Measurements from ENCODE around the gene SMKR1. TPM values are rescaled to one million over a fixed set of nuclear protein-coding genes. Genes with fewer than 3 reads are reported as not detected.
"Not testable (repeated sequence)": the region's sequence is repeated elsewhere in the genome, so short reads cannot be mapped to it uniquely, and the experiment has no call there.

SMKR1 gene
- total RNA-seq, 2 donors from 2014 or later: not detected

DNA sequence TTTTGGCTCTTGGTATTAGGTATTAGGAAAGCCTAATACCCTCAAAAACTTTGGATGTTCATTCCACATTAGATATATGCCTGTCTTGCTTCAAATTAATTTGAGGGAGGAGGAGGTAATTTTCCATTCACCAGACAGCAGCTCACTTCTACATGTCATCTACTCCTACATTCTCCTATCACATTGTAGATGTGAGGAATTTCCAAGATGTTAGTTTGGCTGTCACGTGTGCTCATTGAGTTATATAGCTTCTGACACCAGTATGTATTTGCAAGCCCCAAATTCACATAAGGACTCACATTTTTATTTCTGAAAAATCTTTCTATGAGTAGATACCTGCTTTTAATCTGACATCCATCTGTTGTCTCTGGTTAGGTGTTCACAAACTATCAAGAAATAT is 22.5 kb upstream of the SMKR1 start:
- intact Hi-C loops (cut with DNase I): loop anchor here in 1 of 2 donors (10.0 kb wide), 1 partner anchor 265 kb away; no protein-coding TSS in a partner anchor

DNA sequence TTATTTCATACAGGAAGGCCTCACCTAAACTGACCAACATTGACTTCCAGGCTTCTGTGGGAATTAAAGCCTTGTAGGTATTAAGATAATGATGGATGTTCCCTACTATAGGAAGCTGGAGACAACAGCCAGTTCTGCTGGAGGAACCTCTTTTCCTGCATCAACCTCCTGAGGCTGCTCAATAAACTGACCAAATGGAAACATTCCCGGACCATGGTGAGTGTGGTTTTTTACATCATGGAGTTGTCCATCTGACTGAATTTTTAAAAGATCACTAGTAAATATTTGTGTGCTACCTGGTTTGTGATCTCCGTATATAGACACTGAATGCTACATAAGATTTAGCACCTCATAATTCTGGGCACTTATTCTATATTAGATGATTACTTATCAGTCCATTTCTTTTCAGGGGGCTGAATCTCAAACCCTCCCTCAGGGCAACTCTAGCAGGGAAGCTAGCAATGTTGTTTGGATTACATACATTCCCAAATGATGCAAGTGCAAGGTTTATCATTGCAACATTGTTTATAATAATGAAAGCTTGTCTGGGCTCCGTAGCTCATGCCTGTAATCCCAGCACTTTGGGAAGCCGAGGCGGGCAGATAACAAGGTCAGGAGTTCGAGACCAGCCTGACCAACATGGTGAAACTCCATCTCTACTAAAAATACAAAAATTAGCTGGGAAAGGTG is 21.5 kb upstream of the SMKR1 start:
- DNase-seq (ENCODE audit: low spot score): no peak
- intact Hi-C loops (cut with DNase I): no loop called here

More for the DNA sequence above, 22.5 kb upstream of the SMKR1 start:
- no peak for DNase-seq (ENCODE audit: low spot score)

DNA sequence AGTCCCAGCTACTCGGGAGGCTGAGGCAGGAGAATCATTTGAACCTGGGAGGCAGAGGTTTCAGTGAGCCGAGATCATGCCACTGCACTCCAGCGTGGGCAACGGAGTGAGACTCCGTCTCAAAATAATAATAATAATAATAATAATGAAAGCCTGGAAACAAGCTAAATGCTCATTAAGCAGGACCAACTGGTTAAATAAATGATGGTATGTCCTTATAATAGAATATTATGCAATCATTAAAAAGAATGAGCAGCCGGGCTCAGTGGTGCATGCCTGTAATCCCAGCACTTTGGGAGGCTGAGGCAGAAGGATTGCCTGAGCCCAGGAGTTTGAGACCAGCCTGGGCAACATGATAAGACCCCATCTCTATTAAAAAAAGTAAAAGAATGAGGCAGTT is 21.0 kb upstream of the SMKR1 start:
- DNase-seq (ENCODE audit: low spot score); intact Hi-C loops (cut with DNase I): not testable (repeated sequence)

DNA sequence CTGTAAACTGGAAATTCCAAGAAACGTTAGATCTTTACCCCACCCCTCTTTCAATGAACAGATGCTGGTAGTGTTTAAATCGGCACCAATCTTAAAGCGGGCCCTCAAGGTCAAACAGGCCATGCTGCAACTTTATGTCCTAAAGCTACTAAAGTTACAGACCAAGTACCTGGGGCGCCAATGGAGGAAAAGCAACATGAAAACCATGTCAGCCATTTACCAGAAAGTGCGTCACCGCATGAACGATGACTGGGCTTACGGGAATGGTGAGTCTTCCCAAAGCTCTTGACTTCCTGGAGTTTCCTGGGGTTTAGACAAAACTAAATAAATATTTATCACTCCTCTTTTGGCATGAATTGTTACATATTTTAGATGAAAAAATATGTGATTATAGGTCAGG is 19.6 kb upstream of the SMKR1 start:
- intact Hi-C loops (cut with DNase I): no loop called here
- DNase-seq (ENCODE audit: low spot score): no peak

DNA sequence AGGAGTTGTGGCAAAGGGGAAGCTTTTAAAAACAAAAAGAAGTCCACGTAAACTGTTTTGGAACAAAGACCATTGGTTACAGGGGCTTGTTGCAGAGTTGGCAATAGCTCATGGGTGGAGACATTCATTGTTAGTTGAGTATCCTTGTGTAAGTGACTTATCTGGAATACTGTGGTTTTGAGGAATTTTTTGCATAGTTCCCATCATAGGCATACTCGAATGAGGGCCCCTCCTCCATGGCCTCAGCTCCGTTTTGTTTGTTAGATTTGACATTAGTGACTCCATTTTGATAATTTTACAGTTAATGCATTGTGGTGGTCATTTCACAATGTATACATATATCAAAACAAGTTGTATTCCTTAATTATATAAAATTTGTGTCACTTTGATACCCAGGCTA is 12.8 kb upstream of the SMKR1 start:
- intact Hi-C loops (cut with DNase I): no loop called here

DNA sequence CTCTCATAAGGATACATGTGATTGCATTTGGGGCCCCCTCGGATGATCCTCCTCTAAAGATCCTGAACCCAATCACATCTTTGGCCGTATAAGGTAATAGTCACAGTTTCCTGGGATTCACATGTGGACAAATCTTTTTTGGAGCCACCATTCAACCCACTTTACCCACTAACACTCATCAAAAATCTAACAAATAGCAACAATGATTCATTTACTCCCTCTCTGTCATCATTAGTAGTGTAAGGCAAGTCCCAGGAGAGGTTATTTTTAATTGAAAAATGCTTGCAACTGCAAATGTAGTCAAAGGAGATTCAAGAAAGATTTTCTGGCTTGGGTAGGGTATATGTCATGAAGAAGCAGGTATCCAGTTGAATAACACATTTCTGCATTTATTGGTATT is 9.9 kb upstream of the SMKR1 start:
- intact Hi-C loops (cut with DNase I): no loop called here
- no peak for DNase-seq (ENCODE audit: low spot score)

More for the DNA sequence above, 12.8 kb upstream of the SMKR1 start:
- no peak for DNase-seq (ENCODE audit: low spot score)

DNA sequence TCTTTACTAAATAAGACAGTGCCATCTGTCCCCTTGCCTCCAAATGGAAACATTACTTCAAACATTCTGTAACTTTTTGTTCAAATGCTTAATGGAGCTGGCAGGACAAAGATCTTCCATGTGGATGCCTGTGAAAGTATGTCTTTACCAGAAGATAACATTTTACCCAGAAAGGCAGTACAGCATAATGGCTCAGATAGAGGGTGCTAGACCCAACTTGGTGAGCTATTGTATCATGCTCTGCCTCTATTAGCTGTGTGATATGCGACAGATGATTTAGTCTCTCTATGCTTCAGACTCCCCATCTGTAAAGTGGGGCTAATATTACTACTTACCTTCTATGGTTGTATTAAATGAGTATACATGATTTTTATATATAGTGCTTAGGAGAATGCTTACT is 8.8 kb upstream of the SMKR1 start:
- DNase-seq (ENCODE audit: low spot score): no peak
- intact Hi-C loops (cut with DNase I): no loop called here

DNA sequence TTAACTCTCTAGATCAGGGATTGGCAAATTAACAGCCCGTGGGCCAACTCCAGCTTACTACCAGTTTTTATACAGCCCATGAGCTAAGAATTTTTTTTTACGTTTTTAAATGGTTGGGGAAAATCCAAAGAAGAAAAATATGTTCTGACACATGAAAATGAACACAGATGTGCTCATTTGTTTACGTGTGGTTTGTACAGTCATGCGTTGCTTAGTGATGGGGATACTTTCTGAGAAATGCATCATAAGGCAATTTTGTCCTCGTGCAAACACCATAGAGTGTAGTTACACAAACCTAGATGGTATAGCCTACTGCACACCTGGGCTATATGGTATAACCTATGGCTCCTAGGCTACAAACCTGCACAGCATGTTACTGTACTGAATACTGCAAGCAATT is 8.3 kb upstream of the SMKR1 start:
- DNase-seq (ENCODE audit: low spot score): no peak
- intact Hi-C loops (cut with DNase I): no loop called here

DNA sequence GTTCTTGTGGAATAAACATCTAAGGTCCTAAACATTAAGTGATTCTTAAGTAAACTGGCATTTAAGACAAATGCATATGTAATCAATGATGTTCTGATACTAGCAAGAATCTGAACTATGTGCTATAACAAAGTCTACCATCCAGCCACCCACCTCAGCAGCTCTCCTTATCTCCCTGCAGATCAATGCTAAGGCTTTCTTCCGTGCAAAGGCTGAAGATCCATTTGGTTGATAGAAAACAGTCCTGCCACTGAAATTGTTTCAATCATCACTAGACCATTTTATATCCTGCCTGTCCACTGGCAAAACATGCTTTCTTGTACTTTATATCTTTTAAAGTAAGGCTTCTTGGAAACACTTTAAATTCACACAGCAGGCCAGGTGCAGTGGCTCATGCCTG is 6.3 kb upstream of the SMKR1 start:
- no peak for DNase-seq (ENCODE audit: low spot score)
- intact Hi-C loops (cut with DNase I): no loop called here

DNA sequence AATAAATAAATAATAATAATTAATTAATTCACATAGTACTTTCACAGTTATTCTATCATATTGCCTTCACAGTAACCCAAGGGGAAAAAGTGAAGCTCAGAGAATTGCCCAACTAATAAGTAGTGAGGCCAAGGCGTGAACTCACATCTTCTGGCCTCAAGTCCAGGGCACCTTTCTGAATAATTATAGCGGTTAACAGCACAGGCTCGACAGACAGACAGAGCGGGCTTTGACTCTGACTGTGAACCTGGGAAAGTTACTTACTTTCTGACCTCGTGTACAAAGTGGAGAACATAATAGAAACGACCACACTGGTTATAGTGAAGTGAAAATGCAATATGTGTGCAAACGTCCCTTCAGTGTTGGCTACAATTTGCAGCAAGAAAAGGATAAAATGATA is 5.7 kb upstream of the SMKR1 start:
- intact Hi-C loops (cut with DNase I): no loop called here
- DNase-seq (ENCODE audit: low spot score): no peak

DNA sequence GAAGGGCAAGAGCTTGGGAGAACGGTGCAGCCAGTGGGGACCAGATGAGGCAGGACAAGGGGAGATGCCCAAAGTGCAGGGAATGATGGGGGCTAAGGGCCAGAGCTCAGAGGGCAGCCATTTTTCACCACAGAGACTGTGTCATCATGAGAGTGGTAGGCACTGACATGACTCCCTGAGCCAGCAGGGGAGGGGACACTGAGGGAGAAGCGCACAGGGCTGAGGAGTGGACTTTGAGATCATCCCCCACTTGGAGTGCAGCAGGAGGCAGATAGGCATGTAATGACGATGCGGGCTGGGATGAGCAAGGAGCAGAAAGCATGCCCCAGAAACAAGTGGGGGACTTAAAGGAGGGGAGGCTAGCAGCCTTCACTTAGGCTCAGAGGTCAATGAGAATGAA is 5.2 kb upstream of the SMKR1 start:
- DNase-seq (ENCODE audit: low spot score): no peak
- intact Hi-C loops (cut with DNase I): no loop called here

DNA sequence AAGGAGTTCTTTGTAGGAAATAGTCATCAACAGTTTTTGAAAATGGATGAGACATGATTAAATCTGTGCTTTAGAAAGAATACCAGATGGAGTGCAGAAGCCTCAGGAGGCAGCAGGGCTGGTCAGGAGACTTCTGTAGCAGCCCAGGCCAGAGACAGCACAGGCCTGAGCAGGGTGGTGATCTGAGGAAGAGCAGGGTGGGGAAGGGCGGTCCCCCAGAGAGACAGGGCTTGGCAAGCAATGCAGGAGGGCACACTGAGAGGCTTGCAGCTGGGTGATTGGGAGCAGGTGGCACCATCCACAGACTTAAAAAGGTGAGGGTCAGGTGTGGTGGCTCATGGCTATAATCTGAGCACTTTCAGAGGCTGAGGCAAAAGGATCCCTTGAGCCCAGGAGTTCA is 4.3 kb upstream of the SMKR1 start:
- no peak for DNase-seq (ENCODE audit: low spot score)
- intact Hi-C loops (cut with DNase I): no loop called here

DNA sequence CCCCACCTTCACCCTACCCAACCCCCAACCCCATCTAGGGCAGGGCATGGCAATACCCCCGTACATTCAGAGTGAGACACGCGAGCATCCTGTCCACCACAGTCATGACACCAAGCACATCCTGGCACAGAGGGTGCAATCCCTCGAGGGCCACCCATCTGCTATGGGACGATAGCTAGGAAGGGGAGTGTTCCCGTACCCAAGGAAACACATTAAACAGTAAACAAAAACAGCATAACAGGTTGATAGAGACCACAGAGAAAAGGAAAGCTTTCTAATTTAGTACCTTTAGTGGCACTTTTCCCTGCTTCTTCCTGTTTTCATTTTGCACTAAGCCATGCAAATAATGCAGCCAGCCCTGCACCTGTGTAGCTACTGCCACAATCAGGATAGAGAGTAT is 2.3 kb upstream of the SMKR1 start:
- DNase-seq (ENCODE audit: low spot score): no peak
- intact Hi-C loops (cut with DNase I): no loop called here

DNA sequence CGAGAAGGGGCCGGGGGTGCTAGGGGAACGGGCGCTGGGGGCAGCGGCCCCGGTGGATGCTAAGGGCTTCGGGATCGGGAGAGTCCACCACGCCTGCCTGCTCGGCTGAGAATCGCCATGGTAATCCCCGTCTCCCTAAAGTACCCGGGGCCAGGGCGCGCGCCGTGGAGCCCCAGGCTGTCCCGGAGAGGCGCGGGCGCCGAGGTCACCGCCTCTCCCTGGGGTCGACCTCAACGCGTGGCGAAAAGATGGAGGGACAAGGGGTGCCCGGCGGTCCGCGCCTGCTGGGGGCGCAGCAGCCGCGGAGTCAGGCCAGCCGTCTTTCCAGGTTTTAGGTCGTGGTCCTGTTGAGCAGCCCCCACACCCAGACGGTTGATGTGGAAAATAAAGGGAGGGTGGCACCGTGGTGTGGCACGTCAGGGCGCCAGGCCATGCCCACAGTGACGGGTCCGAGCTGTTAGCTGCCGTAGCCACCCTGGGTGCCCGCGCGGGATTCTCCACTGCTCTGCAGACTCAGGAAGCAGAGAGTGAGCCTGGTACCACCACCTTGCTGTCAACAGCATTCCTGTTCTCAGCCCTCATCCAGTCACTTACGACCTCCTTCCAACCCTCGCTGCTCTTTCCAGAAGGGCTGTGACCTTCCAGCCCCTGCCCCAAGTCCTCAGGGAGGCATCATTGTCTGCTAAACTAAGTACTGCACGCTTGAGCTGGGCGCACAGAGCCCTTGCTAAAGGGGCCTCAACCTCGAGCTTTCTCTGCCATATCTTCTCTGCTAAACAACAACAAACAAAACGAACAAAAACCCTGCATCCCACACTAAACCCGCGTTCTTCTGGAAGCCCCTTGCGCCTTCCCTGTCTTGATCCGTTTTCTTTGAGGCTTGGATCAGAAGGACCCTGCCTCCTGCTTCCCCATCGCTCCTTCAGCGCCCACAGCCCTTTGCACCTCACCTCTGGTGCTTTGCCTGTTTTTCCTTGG is 666 bp downstream of the SMKR1 start:
- intact Hi-C loops (cut with DNase I): no loop called here
- DNase-seq (ENCODE audit: low spot score): no peak

DNA sequence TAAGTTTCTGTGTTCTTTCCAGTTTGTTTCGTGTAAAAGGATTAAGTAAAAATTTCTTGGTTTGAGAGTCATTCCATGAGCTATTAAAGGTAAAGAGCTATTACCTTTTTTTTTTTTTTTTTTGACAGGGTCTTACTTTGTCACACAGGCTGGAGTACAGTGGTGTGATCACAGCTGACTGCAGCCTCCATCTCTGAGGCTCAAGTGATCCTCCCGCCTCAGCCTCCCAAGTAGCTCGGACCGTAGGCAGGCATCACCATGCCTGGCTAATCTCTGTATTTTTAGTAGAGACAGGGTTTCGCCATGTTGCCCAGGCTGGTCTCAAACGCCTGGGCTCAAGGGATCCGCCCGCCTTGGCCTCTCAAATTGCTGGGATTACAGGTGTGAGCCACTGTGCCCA is 1.4 kb downstream of the SMKR1 start:
- DNase-seq (ENCODE audit: low spot score): no peak
- intact Hi-C loops (cut with DNase I): no loop called here

DNA sequence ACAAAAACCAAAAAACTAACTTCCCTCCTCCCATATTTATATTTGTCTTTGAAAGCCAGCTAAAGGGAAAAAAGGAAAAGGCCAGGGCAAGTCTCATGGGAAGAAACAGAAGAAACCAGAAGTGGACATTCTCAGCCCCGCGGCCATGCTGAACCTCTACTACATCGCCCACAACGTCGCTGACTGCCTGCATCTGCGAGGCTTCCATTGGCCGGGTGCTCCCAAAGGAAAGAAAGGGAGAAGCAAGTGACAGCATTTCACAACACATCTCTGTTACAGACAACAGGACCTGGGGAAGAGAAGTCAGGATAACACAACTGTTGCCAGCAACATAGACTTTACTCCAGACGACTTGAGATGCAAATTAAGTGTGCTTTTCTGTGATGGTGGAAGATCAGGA is 9.9 kb downstream of the SMKR1 start:
- intact Hi-C loops (cut with DNase I): no loop called here
- no peak for DNase-seq (ENCODE audit: low spot score)

DNA sequence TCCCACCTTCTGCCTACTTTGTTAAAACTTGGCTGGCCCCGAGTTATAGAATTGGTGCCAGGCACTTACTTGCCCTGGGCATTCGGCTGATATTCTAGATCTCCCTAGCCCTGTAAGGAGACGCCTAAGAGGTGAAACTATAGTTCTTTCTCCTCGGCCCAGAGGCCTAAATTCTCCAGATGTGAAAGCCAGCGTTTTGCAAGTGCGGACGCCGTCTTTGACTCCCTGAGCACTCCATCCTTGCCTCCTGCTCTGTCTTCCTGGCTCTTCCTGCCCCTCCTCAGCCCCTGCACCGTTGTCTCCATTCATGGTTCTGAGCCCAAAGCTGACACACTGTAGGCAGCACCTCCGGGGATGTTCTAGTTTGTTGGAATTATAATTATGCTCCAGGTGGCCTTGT is 11.2 kb downstream of the SMKR1 start:
- DNase-seq (ENCODE audit: low spot score): no peak
- intact Hi-C loops (cut with DNase I): no loop called here

DNA sequence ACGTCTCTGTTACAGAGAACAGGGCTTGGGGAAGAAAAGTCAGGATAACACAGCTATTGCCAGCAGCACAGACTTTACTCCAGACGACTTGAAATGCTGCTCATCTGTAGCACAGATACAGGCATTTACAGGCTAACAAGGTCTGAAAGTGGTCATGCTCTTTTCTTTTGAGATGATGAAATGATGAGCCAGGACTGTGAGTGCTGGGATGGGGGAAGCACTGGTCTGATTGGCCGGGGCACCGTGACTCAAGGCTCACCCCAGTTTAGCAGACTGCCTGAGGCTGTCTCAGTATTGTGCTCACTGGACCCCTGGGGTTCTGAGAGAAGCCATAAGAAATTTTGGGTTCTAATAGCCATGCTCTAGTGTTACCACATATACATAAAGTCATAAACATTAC is 12.4 kb downstream of the SMKR1 start:
- DNase-seq (ENCODE audit: low spot score): no peak
- intact Hi-C loops (cut with DNase I): no loop called here

DNA sequence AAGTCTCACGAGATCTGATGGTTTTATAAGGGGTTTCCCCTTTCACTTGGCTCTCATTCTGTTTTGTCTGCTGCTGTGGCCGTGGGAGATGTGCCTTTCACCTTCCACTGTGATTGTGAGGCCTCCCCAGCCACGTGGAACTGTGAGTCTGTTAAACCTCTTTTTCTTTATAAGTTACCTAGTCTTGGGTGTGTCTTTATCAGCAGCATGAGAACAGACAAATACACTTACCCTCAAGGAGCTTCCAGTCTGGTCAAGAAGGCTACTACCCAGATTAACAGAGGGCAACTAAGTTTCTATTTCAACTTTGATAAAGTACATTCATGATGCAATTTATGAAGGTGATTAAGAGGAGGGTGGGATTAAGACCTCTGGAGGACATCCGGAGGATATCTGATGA is 13.1 kb downstream of the SMKR1 start:
- no peak for DNase-seq (ENCODE audit: low spot score)
- intact Hi-C loops (cut with DNase I): no loop called here

DNA sequence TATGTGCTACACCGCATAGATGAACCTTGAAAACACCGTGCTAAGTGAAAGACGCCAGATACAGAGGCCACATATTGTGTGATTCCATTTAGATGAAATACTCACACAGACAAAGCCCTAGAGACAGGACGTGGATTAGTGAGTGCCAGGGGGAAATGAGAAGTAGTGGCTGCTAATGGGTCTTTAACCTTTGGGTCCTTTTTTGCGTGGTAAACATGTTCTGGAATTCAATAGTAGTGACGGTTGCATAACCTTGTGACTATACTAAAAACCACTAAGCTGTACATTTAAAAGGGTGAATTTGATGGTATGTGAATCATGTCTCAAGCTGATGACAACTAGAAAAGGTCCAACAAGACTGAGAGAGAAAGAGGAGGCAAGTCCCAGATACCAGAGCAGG is 15.6 kb downstream of the SMKR1 start:
- DNase-seq (ENCODE audit: low spot score): no peak
- intact Hi-C loops (cut with DNase I): no loop called here

DNA sequence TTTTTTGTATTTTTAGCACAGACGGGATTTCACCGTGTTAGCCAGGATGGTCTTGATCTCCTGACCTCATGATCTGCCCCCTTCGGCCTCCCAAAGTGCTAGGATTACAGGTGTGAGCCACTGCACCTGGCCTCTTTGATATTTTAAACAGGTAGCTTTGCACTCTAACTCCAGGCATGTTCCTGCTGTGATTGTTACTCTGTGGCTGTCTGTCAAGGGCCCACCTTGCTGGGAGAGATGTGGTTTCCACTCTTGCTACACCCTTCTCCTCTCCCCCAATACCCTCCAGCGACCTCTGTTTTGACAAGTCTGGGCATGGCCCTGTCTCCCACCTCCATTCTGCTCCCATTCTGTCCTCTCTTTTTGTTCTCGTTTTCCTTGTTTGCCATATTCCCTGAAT is 17.1 kb downstream of the SMKR1 start:
- DNase-seq (ENCODE audit: low spot score): no peak
- intact Hi-C loops (cut with DNase I): no loop called here

All from posterior vena cava (tissue), 2 donors.